Neural cell (in vitro differentiated cells): Measurements from ENCODE around the gene KMT2E. TPM values are rescaled to one million over a fixed set of nuclear protein-coding genes. Genes with fewer than 3 reads are reported as not detected.

Experiments used
- H2AFZ ChIP-seq: fragments of 200-600, 300-800 bp; sonication (generic), shearing (Covaris generic); 2 replicates; pipeline ENCODE4 v1.6.0; 2014; ENCODE audit warnings: low read depth, mild to moderate bottlenecking, antibody characterized with exemption, low read length, moderate library complexity
- H3F3A ChIP-seq: fragments of 200-600 bp; shearing (Covaris generic); 2 replicates; pipeline ENCODE4 v1.6.1; 2016; ENCODE audit warnings: mild to moderate bottlenecking, moderate library complexity, mixed read lengths, antibody characterized with exemption, low read length; ENCODE audit not compliant: insufficient read depth, poor library complexity, severe bottlenecking
- H3K27ac ChIP-seq: fragments of 200-600, 300-800 bp; sonication (generic), shearing (Covaris generic); 2 replicates; pipeline ENCODE4 v1.5.1; 2014; ENCODE audit warnings: mild to moderate bottlenecking, low read length, moderate library complexity
- H3K27me3 ChIP-seq: fragments of 300-800, 200-600 bp; sonication (generic), shearing (Covaris generic); 2 replicates; pipeline ENCODE4 v1.6.0; 2014; ENCODE audit warnings: mild to moderate bottlenecking, low read depth, low read length, moderate library complexity; ENCODE audit not compliant: insufficient read depth
- H3K36me3 ChIP-seq: fragments of 300-800, 200-600 bp; sonication (generic), shearing (Covaris generic); 2 replicates; pipeline ENCODE4 v1.5.1; 2014; ENCODE audit warnings: mild to moderate bottlenecking, antibody characterized with exemption, low read length, moderate library complexity; ENCODE audit not compliant: insufficient read depth
- H3K4me2 ChIP-seq: fragments of 300-800, 200-600 bp; sonication (generic), shearing (Covaris generic); 2 replicates; pipeline ENCODE4 v1.6.0; 2014; ENCODE audit warnings: mild to moderate bottlenecking, low read length
- H3K4me3 ChIP-seq: fragments of 300-800, 200-600 bp; sonication (generic), shearing (Covaris generic); 2 replicates; pipeline ENCODE4 v1.5.1; 2014; ENCODE audit warnings: mild to moderate bottlenecking, low read length, moderate library complexity
- H3K79me2 ChIP-seq: fragments of 200-600 bp; shearing (Covaris generic); replicated peaks from 2 replicates; pipeline ENCODE4 v1.6.0; 2014; ENCODE audit warnings: mild to moderate bottlenecking, low read length, moderate library complexity; ENCODE audit not compliant: insufficient read depth
- H3K9ac ChIP-seq: fragments of 300-800, 200-600 bp; sonication (generic), shearing (Covaris generic); 2 replicates; pipeline ENCODE4 v1.6.1; 2016; ENCODE audit warnings: mild to moderate bottlenecking, low read length, mixed read lengths
- H3K9me2 ChIP-seq: fragments of 200-600 bp; shearing (Covaris generic); 2 replicates; pipeline ENCODE4 v1.6.1; 2016; ENCODE audit warnings: mild to moderate bottlenecking, low read length, mixed read lengths; ENCODE audit not compliant: insufficient read depth
- H3K9me3 ChIP-seq: fragments of 200-600, 300-800 bp; sonication (generic), shearing (Covaris generic); 2 replicates; pipeline ENCODE4 v1.6.1; 2016; ENCODE audit warnings: mild to moderate bottlenecking, mixed run types, low read length, moderate library complexity, mixed read lengths
- H4K20me1 ChIP-seq: fragments of 200-600 bp; shearing (Covaris generic); 2 replicates; pipeline ENCODE4 v1.6.1; 2016; ENCODE audit warnings: mild to moderate bottlenecking, mixed run types; ENCODE audit not compliant: insufficient read depth
- EP300 ChIP-seq: fragments of 450-650 bp; conservative IDR thresholded peaks from 2 replicates; pipeline ENCODE4 v1.6.1; 2014; ENCODE audit warnings: antibody characterized with exemption, mild to moderate bottlenecking, moderate library complexity; ENCODE audit not compliant: poor library complexity, severe bottlenecking
- EZH2 ChIP-seq: fragments of 200-600, 300-800 bp; shearing (Covaris generic), sonication (generic); IDR thresholded peaks from 2 replicates; pipeline ENCODE4 v1.6.1; 2014; ENCODE audit warnings: antibody characterized with exemption, low read length, borderline replicate concordance, mild to moderate bottlenecking; ENCODE audit not compliant: insufficient read depth, poor library complexity, severe bottlenecking
- MXI1 ChIP-seq: fragments of 450-650 bp; conservative IDR thresholded peaks from 2 replicates; pipeline ENCODE4 v1.6.1; 2014; ENCODE audit warnings: antibody characterized with exemption, mild to moderate bottlenecking; ENCODE audit not compliant: poor library complexity, severe bottlenecking
- POLR2AphosphoS5 ChIP-seq: IDR thresholded peaks from 2 replicates; pipeline ENCODE4 v1.6.1; 2012
- RAD21 ChIP-seq: fragments of 450-650 bp; conservative IDR thresholded peaks from 2 replicates; pipeline ENCODE4 v1.6.1; 2014; ENCODE audit warnings: antibody characterized with exemption, mild to moderate bottlenecking, moderate library complexity
- SMC3 ChIP-seq: fragments of 450-650 bp; conservative IDR thresholded peaks from 2 replicates; pipeline ENCODE4 v1.6.1; 2014; ENCODE audit warnings: antibody characterized with exemption, mild to moderate bottlenecking, moderate library complexity; ENCODE audit not compliant: poor library complexity
- TAF1 ChIP-seq: IDR thresholded peaks from 2 replicates; pipeline ENCODE4 v1.6.1; 2012; ENCODE audit warnings: low read depth
- polyA minus RNA-seq: library from RNA; depleted of rRNA, polyadenylated mRNA; stranded (reverse); fragments of >200 nt; gene quantifications from 2 replicates; pipeline ENCODE4 v1.2.3, GENCODE V29; 2014
- polyA plus RNA-seq: library from polyadenylated mRNA; depleted of rRNA; stranded (reverse); fragments of >200 nt; gene quantifications from 2 replicates; pipeline ENCODE4 v1.2.3, GENCODE V29; 2014
- TF ChIP-seq, protein P1 (sequence below): fragments of 450-650 bp; IDR thresholded peaks from 2 replicates; pipeline ENCODE4 v1.5.1; 2014; ENCODE audit warnings: antibody characterized with exemption, mild to moderate bottlenecking, moderate library complexity; ENCODE audit not compliant: poor library complexity, severe bottlenecking
- TF ChIP-seq, protein P2 (sequence below): IDR thresholded peaks from 2 replicates; pipeline ENCODE4 v1.6.1; 2012; ENCODE audit warnings: borderline replicate concordance

KMT2E gene, protein sequence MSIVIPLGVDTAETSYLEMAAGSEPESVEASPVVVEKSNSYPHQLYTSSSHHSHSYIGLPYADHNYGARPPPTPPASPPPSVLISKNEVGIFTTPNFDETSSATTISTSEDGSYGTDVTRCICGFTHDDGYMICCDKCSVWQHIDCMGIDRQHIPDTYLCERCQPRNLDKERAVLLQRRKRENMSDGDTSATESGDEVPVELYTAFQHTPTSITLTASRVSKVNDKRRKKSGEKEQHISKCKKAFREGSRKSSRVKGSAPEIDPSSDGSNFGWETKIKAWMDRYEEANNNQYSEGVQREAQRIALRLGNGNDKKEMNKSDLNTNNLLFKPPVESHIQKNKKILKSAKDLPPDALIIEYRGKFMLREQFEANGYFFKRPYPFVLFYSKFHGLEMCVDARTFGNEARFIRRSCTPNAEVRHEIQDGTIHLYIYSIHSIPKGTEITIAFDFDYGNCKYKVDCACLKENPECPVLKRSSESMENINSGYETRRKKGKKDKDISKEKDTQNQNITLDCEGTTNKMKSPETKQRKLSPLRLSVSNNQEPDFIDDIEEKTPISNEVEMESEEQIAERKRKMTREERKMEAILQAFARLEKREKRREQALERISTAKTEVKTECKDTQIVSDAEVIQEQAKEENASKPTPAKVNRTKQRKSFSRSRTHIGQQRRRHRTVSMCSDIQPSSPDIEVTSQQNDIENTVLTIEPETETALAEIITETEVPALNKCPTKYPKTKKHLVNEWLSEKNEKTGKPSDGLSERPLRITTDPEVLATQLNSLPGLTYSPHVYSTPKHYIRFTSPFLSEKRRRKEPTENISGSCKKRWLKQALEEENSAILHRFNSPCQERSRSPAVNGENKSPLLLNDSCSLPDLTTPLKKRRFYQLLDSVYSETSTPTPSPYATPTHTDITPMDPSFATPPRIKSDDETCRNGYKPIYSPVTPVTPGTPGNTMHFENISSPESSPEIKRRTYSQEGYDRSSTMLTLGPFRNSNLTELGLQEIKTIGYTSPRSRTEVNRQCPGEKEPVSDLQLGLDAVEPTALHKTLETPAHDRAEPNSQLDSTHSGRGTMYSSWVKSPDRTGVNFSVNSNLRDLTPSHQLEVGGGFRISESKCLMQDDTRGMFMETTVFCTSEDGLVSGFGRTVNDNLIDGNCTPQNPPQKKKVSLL (N-terminal part only)
- polyA plus RNA-seq (78.4 and 91.8 TPM in 2 replicates), polyA minus RNA-seq (367 and 473 TPM in 2 replicates)

DNA sequence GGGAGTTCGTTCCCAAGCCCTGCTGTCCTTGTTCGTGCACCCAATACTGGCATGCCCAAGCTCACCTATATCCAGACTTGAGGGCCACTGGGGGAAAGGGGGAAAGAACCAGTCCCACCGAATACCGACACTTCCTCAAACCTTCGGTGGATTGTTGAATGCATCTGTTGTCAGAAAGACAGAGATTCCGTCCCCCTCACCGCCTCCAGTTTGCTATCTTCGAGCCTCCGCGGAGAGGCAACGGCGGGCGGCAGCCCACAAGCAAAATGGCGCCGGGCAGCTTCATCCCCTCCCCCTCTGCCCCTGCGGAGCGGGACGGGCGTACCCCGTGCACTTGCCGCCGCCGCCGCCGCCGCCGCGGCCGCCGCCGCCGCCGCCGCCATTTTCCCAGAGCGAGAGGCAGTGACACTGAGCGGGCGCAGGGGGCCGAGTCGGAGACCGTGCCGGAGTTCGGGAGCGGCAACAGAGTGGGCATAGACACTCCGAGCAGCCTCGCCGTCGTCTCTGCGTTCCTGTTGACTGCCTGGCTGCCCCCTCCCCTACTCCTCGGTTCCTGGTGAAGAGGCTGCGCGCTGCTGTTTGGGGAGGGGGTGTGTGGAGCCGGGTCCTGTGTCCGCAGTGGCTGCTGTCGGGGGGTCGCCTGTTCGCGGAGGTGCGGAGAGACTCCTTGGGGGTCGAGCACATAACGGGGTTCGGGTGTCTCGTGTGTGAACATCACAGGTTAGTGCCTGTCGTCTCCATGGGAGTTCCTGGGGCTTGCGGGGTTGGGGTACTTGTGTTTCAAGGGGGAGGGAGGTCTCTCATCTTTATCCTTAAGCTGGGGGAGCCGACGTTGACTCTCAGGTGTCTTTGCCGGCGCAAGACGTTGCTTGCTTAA lies at the start of gene KMT2E:
KMT2E (plus strand) TSS at position 390 of the 877 bp plus-strand sequence. CDS start 26,748 bp downstream, outside the sequence.
- TF ChIP-seq EZH2 (no peak), TAF1 (peak; percentile 88), RAD21 (no peak), SMC3 (no peak), MXI1 (peak; percentile 44), POLR2AphosphoS5 (peak; percentile 97), EP300 (peak; percentile 67)
- TF ChIP-seq, protein P1, sequence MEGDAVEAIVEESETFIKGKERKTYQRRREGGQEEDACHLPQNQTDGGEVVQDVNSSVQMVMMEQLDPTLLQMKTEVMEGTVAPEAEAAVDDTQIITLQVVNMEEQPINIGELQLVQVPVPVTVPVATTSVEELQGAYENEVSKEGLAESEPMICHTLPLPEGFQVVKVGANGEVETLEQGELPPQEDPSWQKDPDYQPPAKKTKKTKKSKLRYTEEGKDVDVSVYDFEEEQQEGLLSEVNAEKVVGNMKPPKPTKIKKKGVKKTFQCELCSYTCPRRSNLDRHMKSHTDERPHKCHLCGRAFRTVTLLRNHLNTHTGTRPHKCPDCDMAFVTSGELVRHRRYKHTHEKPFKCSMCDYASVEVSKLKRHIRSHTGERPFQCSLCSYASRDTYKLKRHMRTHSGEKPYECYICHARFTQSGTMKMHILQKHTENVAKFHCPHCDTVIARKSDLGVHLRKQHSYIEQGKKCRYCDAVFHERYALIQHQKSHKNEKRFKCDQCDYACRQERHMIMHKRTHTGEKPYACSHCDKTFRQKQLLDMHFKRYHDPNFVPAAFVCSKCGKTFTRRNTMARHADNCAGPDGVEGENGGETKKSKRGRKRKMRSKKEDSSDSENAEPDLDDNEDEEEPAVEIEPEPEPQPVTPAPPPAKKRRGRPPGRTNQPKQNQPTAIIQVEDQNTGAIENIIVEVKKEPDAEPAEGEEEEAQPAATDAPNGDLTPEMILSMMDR: peak; percentile 8
- TF ChIP-seq, protein P2, sequence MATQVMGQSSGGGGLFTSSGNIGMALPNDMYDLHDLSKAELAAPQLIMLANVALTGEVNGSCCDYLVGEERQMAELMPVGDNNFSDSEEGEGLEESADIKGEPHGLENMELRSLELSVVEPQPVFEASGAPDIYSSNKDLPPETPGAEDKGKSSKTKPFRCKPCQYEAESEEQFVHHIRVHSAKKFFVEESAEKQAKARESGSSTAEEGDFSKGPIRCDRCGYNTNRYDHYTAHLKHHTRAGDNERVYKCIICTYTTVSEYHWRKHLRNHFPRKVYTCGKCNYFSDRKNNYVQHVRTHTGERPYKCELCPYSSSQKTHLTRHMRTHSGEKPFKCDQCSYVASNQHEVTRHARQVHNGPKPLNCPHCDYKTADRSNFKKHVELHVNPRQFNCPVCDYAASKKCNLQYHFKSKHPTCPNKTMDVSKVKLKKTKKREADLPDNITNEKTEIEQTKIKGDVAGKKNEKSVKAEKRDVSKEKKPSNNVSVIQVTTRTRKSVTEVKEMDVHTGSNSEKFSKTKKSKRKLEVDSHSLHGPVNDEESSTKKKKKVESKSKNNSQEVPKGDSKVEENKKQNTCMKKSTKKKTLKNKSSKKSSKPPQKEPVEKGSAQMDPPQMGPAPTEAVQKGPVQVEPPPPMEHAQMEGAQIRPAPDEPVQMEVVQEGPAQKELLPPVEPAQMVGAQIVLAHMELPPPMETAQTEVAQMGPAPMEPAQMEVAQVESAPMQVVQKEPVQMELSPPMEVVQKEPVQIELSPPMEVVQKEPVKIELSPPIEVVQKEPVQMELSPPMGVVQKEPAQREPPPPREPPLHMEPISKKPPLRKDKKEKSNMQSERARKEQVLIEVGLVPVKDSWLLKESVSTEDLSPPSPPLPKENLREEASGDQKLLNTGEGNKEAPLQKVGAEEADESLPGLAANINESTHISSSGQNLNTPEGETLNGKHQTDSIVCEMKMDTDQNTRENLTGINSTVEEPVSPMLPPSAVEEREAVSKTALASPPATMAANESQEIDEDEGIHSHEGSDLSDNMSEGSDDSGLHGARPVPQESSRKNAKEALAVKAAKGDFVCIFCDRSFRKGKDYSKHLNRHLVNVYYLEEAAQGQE: peak; percentile 94
- H3K4me3 ChIP-seq: peak within 1 kb of the TSS; percentile 86
- peak within 1 kb of the TSS; percentile 91 for H2AFZ ChIP-seq
- H3K27ac ChIP-seq: peak within 1 kb of the TSS; percentile 100
- H3K9me2 ChIP-seq: no peaks in the 10 kb centered on the region
- no peaks in the 10 kb centered on the region for H3F3A ChIP-seq
- H3K9ac ChIP-seq: peak within 1 kb of the TSS; percentile 100
- H3K27me3 ChIP-seq: no peaks in the 10 kb centered on the region
- no peak within 1 kb of the TSS for H3K4me2 ChIP-seq
- peaks cover 87% of the 10 kb centered on the region for H3K79me2 ChIP-seq
- peaks cover 6% of the 10 kb centered on the region for H3K36me3 ChIP-seq
- H3K9me3 ChIP-seq: no peaks in the 10 kb centered on the region
- peaks cover 46% of the 10 kb centered on the region for H4K20me1 ChIP-seq
